GM12801 (cell line): Measurements from ENCODE around the gene PAIP2B.

Experiments
- TF ChIP-seq, protein P1 (sequence below): IDR thresholded peaks from one replicate; pipeline ENCODE4 v1.5.1; 2011; ENCODE audit warnings: control low read depth; ENCODE audit not compliant: insufficient read length; ENCODE audit errors: extremely low read depth

PAIP2B gene

GRCh38 chr2:71190656-71191569 is 36.0 kb downstream of the PAIP2B start:
- TF ChIP-seq, protein P1, sequence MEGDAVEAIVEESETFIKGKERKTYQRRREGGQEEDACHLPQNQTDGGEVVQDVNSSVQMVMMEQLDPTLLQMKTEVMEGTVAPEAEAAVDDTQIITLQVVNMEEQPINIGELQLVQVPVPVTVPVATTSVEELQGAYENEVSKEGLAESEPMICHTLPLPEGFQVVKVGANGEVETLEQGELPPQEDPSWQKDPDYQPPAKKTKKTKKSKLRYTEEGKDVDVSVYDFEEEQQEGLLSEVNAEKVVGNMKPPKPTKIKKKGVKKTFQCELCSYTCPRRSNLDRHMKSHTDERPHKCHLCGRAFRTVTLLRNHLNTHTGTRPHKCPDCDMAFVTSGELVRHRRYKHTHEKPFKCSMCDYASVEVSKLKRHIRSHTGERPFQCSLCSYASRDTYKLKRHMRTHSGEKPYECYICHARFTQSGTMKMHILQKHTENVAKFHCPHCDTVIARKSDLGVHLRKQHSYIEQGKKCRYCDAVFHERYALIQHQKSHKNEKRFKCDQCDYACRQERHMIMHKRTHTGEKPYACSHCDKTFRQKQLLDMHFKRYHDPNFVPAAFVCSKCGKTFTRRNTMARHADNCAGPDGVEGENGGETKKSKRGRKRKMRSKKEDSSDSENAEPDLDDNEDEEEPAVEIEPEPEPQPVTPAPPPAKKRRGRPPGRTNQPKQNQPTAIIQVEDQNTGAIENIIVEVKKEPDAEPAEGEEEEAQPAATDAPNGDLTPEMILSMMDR, result no peak

DNA sequence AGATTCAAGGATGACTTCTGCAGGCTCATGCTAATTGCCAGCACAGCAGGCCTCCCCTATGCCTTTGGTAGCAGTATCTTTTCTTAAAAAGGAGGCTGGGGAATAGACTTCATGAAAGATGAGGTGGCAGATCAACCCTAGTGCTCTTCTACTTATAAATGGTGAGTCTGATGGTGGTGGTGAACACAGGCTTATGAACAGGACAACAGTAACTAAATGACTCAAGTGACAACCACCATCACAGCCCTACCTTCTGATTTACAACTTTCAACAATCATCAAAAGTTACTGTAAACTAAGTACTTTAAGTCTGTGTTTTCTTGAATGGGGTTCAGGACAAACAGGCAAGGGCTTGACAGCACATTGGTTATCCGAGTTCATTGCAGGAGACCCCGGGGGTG is 39.3 kb downstream of the PAIP2B start:
- TF ChIP-seq, protein P1, result no peak

DNA sequence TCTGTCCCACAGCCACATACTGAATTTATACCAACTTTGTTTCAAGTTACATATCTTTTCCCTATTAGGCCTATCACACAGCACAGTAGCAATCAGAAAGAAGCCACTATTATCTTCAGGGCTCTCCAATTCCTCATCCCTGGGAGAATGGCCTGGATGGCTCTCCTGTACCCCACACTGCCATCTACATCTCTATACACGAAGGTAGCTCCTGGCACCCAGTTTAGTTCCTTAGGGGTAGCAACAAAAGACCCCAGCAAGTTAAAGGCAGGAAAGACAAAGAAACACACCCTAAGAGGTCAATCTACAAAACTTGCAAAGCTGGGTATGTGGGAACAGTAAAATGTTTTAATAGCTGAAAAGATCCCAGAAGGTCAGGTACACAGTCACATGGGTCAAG is 39.9 kb downstream of the PAIP2B start:
- TF ChIP-seq, protein P1, result no peak

- TF ChIP-seq, protein P1, result no peak
Observed at GRCh38 chr2:71181316-71181715, 45.6 kb downstream of the PAIP2B start.

DNA sequence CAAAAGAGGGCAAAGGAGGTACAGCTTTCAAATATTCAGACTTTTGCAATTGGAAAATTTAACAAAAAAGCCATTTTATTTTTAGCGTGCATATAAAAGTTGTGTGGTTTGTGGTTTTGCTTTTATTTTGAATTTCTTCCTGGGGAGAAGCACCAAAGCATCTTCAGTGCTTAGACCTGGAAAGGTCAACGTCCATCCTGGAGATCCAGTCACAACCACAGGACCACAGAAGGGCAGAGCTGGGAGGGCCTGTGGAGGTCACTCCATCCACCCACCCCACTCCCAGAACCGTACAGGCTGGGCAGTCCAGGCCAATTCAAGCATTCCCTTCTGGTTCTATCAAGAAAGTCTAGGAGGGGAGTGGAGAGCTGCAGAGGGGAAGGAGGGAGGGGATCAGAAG is 52.7 kb downstream of the PAIP2B start:
- TF ChIP-seq, protein P1, result no peak

DNA sequence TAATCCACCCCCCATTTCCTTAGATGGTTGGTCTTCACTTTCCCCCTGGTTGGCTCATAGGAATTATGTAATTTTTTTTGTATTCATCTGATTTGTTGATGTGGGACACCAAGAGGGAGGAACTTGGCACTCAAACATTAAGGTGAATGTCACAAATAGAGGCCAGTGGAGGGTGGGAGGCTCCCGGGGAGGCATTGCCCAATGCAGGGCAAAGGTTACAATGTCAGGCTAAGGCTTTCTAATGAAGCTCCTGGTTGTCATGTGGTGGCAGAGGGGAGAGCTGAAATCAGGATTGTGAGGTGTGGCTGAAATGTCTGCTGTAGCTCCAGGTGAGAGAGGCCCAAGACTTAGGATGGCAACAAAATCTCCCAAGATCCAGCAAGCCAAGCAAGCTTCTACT is 53.8 kb downstream of the PAIP2B start:
- TF ChIP-seq, protein P1, result no peak

DNA sequence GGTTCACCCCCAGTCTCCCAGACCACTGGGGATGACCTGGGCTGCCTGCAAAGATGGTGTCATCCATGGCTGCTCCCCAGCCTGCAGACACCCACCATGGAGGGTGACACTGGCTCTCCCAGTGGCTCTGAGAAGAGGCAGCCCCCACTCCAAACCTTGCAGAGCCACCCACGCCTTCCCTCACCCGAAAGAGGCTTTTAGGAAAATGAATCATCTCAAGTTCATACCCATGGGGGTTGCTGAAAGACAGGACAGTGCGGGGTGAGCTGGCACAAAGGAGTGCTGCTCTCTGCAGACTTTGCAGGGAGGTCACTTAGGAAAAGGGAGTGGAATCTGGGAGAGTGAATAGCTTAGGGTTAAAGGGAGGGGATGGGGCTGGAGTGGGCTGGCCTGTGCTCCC is 60.1 kb downstream of the PAIP2B start:
- TF ChIP-seq, protein P1, result no peak
